ENCODE data around the gene TEX10. TPM values are rescaled to one million over a fixed set of nuclear protein-coding genes. Genes with fewer than 3 reads are reported as not detected.
A peak's percentile ranks its signal among the peaks of the same experiment; 100 is the strongest.

Gene TEX10
- total and polyA plus RNA-seq, 2 of the 13 experiments (the other 11 are each of a cell fraction or from before 2014, with no cell fraction given): 18.1 to 38.7 TPM

DNA sequence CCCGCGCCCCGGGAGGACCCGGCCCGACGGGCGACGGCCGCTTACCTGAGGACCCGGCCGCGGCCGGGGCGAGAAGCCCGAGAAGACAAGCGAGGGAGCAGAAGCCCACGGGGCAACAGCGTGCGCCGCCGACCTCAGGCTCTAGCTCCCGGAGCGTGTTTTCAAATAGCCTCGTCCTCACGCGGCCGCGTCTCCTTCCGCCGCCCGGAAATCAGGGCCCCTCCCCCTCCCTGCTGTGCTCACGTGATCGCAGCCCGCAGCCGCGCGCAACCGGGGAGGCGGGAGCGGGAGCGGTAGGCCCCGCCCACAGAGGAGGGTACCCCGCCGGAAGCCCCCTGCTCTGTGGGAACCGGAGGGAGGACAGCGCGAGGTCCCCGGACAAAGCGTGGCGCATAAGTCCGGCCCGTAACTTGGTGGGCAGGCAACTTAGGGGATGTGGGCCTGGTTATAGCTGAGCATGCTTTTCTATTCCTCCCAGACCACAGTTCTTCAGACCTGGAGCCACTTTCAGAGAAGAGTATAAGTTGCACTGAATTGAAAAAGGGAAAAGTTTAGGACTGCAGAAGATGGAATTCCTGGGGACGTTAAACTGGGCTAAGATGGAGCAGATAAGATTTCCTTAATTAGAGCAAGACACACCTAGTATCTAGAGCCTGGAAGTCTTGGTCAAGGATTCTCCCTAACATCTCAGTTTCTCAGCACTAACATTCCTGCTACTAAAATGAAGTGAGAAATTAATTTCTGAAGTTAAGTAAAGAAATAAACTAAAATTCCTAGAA is at the start of gene TEX10 (continued):
- no peak for TF ChIP-seq ZNF318 (CRISPR knock-in tag; IDR thresholded peaks at IDR 0.05)
- peak; percentile 88 for TF ChIP-seq HDAC1 (CRISPR knock-in tag; IDR thresholded peaks at IDR 0.05)
- no peak for TF ChIP-seq TCF12 (IDR thresholded peaks at IDR 0.05)
- peak; percentile 67 for TF ChIP-seq TCF12 (CRISPR knock-in tag; IDR thresholded peaks at IDR 0.05)
- TF ChIP-seq CEBPB (IDR thresholded peaks at IDR 0.05; ENCODE audit: borderline replicate concordance, low read depth, low read length): no peak
- TF ChIP-seq JARID2 (CRISPR knock-in tag; IDR thresholded peaks at IDR 0.05; ENCODE audit: insufficient replicate concordance): no peak
- TF ChIP-seq NR2C2 (CRISPR knock-in tag; IDR thresholded peaks at IDR 0.05; ENCODE audit: borderline replicate concordance): peak; percentile 58
- peak; percentile 41 for TF ChIP-seq HNRNPK (IDR thresholded peaks at IDR 0.05; ENCODE audit: low read depth, low read length, poor library complexity, severe bottlenecking)
- no peak for TF ChIP-seq ZNF780A (CRISPR knock-in tag; IDR thresholded peaks at IDR 0.05)
- no peak for TF ChIP-seq AFF4 (CRISPR knock-in tag; IDR thresholded peaks at IDR 0.05)
- TF ChIP-seq ZNF816 (CRISPR knock-in tag; IDR thresholded peaks at IDR 0.05; ENCODE audit: borderline replicate concordance): peak; percentile 40; the same call in 1 of the 2 replicates
- peak; percentile 84; the same call in 1 of the 2 replicates for TF ChIP-seq ZNF557 (CRISPR knock-in tag; IDR thresholded peaks at IDR 0.05)
- no peak for TF ChIP-seq NFE2L1 (CRISPR knock-in tag; IDR thresholded peaks at IDR 0.05; ENCODE audit: borderline replicate concordance)
- peak; percentile 85 for TF ChIP-seq HDAC2 (CRISPR knock-in tag; IDR thresholded peaks at IDR 0.05)
- peak; percentile 40; the same call in 1 of the 2 replicates for TF ChIP-seq RCOR2 (CRISPR knock-in tag; IDR thresholded peaks at IDR 0.05)
- TF ChIP-seq THAP11 (CRISPR knock-in tag; IDR thresholded peaks at IDR 0.05): peak; percentile 85
